ENCODE measurements around the gene CAMKMT.

Gene CAMKMT

GRCh38 chr2:44548221-44549098, 186.7 kb downstream of the CAMKMT start:
- H3K4me3 ChIP-seq (replicated peaks; ENCODE audit: low read depth, low read length) = no peak overlapping the region; the same call in 1 of the 2 replicates
- DNase-seq (ENCODE audit: extremely low read depth, low read depth) = no peak
- TF ChIP-seq, protein P1, sequence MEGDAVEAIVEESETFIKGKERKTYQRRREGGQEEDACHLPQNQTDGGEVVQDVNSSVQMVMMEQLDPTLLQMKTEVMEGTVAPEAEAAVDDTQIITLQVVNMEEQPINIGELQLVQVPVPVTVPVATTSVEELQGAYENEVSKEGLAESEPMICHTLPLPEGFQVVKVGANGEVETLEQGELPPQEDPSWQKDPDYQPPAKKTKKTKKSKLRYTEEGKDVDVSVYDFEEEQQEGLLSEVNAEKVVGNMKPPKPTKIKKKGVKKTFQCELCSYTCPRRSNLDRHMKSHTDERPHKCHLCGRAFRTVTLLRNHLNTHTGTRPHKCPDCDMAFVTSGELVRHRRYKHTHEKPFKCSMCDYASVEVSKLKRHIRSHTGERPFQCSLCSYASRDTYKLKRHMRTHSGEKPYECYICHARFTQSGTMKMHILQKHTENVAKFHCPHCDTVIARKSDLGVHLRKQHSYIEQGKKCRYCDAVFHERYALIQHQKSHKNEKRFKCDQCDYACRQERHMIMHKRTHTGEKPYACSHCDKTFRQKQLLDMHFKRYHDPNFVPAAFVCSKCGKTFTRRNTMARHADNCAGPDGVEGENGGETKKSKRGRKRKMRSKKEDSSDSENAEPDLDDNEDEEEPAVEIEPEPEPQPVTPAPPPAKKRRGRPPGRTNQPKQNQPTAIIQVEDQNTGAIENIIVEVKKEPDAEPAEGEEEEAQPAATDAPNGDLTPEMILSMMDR (IDR thresholded peaks at IDR 0.05; ENCODE audit: low read depth, low read length, missing control alignments) = no peak

GRCh38 chr2:44549099-44549471, 187.3 kb downstream of the CAMKMT start:
- no peak overlapping the region; the same call in 1 of the 2 replicates for H3K4me3 ChIP-seq (replicated peaks; ENCODE audit: low read depth, low read length)
- TF ChIP-seq, protein P1 (IDR thresholded peaks at IDR 0.05; ENCODE audit: low read depth, low read length, missing control alignments) = no peak
- peak; percentile 76 for DNase-seq (ENCODE audit: extremely low read depth, low read depth)

GRCh38 chr2:44549856-44550255, 188.1 kb downstream of the CAMKMT start:
- TF ChIP-seq, protein P1 (IDR thresholded peaks at IDR 0.05; ENCODE audit: low read depth, low read length, missing control alignments) = no peak
- no peak for DNase-seq (ENCODE audit: extremely low read depth, low read depth)
- no peak overlapping the region for H3K4me3 ChIP-seq (replicated peaks; ENCODE audit: low read depth, low read length)

DNA sequence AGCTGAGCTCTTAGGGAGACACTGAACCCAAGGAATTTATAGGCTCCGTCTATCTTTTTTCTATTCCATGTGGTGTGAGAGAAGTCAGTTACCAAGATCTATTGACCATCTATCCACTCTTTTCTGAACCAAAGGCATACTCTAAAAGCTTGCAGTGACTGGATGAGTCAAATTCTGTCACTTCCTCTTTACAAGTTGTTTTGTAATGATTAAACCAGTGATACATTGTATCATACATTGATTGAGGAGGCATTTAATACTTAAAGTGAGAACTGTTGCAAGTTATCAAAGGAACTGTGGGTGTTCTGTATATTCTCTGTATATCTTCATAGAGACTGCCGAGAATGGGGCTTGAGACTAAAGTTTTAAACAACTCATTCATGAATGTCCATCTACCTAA, 188.8 kb downstream of the CAMKMT start:
- no peak for DNase-seq (ENCODE audit: extremely low read depth, low read depth)
- TF ChIP-seq, protein P1 (IDR thresholded peaks at IDR 0.05; ENCODE audit: low read depth, low read length, missing control alignments) = no peak
- no peak overlapping the region for H3K4me3 ChIP-seq (replicated peaks; ENCODE audit: low read depth, low read length)

GRCh38 chr2:44551497-44551896, 189.8 kb downstream of the CAMKMT start:
- TF ChIP-seq, protein P1 (IDR thresholded peaks at IDR 0.05; ENCODE audit: low read depth, low read length, missing control alignments) = no peak
- no peak overlapping the region for H3K4me3 ChIP-seq (replicated peaks; ENCODE audit: low read depth, low read length)
- no peak for DNase-seq (ENCODE audit: extremely low read depth, low read depth)

DNA sequence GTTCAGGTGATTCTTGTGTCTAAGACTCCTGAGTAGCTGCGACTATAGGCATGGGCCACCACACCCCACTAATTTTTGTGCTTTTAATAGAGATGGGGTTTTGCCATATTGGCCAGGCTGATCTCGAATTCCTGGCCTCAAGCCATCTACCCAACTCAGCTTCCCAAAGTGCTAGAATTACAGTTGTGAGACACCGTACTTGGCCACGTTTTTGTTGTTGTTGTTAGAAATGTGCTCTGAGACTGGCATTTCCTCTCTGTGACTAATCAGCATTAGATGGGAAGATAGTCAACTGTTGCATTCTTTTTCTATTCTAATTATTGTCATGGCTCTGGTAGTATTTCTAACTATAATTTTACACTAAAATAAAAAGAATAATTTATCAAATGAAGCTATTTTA, 191.7 kb downstream of the CAMKMT start:
- no peak overlapping the region for H3K4me3 ChIP-seq (replicated peaks; ENCODE audit: low read depth, low read length)
- TF ChIP-seq, protein P1 (IDR thresholded peaks at IDR 0.05; ENCODE audit: low read depth, low read length, missing control alignments) = no peak
- DNase-seq (ENCODE audit: extremely low read depth, low read depth) = peak; percentile 73
